OCI-LY7 (cell line): Measurements from ENCODE around the gene PUDP. TPM values are rescaled to one million over a fixed set of nuclear protein-coding genes. Genes with fewer than 3 reads are reported as not detected.

Experiments used
- BruUV-seq: library from RNA; stranded (reverse); fragments of 400-500 nt; replicated peaks from 2 replicates; lab custom pipeline; 2021; lab: Mats Ljungman, UMichigan
- CTCF ChIA-PET: fragments of 300-600 bp; sonication (Branson Sonifier 250); formaldehyde crosslinking; loops from one replicate; lab custom pipeline; 2022; ENCODE audit warnings: antibody characterized with exemption; ENCODE audit not compliant: unreplicated experiment; lab: Charles Lee
- POLR2A ChIA-PET: fragments of 300-600 bp; sonication (Branson Sonifier 250); formaldehyde crosslinking; loops from one replicate; lab custom pipeline; 2022; ENCODE audit warnings: antibody characterized with exemption; lab: Charles Lee
- DNase-seq: peaks from one replicate; pipeline ENCODE4 v3.0.0-alpha.2; 2015; ENCODE audit warnings: low spot score
- H2AFZ ChIP-seq: fragments of 200-600 bp; sonication (generic), shearing (Covaris generic); 2 replicates; pipeline ENCODE4 v1.6.1; 2014; ENCODE audit warnings: mild to moderate bottlenecking, antibody characterized with exemption, low read length, moderate library complexity
- H3K27ac ChIP-seq: fragments of 200-600 bp; sonication (generic); 2 replicates; pipeline ENCODE4 v1.5.1; 2014; ENCODE audit warnings: mixed run types, low read depth, mild to moderate bottlenecking, moderate library complexity, low read length, inconsistent platforms; ENCODE audit not compliant: poor library complexity, severe bottlenecking
- H3K36me3 ChIP-seq: fragments of 200-600 bp; sonication (generic); 2 replicates; pipeline ENCODE4 v1.6.1; 2014; ENCODE audit warnings: mild to moderate bottlenecking, antibody characterized with exemption, low read length, moderate library complexity, mixed read lengths; ENCODE audit not compliant: insufficient read depth
- H3K4me1 ChIP-seq: fragments of 200-600 bp; sonication (generic); 2 replicates; pipeline ENCODE4 v1.5.1; 2014; ENCODE audit warnings: mild to moderate bottlenecking, low read length; ENCODE audit not compliant: insufficient read depth, poor library complexity, severe bottlenecking
- H3K4me2 ChIP-seq: fragments of 200-600 bp; sonication (generic); 2 replicates; pipeline ENCODE4 v1.6.1; 2014; ENCODE audit warnings: mild to moderate bottlenecking, low read length
- H3K4me3 ChIP-seq: fragments of 200-600 bp; sonication (generic); 2 replicates; pipeline ENCODE4 v1.5.1; 2014; ENCODE audit warnings: mild to moderate bottlenecking, low read depth, low read length; ENCODE audit not compliant: poor library complexity, severe bottlenecking
- H3K79me2 ChIP-seq: fragments of 200-600 bp; sonication (generic); 2 replicates; pipeline ENCODE4 v1.6.1; 2016; ENCODE audit warnings: low read depth, mild to moderate bottlenecking, low read length, moderate library complexity, mixed read lengths; ENCODE audit not compliant: insufficient read depth
- H3K9me2 ChIP-seq: fragments of 200-600 bp; sonication (generic); 2 replicates; pipeline ENCODE4 v1.6.1; 2016; ENCODE audit warnings: mild to moderate bottlenecking, low read length, mixed read lengths; ENCODE audit not compliant: insufficient read depth
- H3K9me3 ChIP-seq: fragments of 200-600 bp; sonication (generic); 2 replicates; pipeline ENCODE4 v1.6.1; 2014; ENCODE audit warnings: mild to moderate bottlenecking, mixed run types, low read length, mixed read lengths
- H4K20me1 ChIP-seq: fragments of 200-600 bp; sonication (generic); 2 replicates; pipeline ENCODE4 v1.6.1; 2014; ENCODE audit warnings: mild to moderate bottlenecking, antibody characterized with exemption, low read length, moderate library complexity, mixed read lengths; ENCODE audit not compliant: insufficient read depth
- CTCF ChIP-seq: fragments of 200-600 bp; sonication (generic); conservative IDR thresholded peaks from 2 replicates; pipeline ENCODE4 v1.5.1; 2014; ENCODE audit warnings: mild to moderate bottlenecking, antibody characterized with exemption, low read length, moderate library complexity, mixed read lengths
- EZH2phosphoT487 ChIP-seq: fragments of 200-600 bp; sonication (generic); IDR thresholded peaks from 2 replicates; pipeline ENCODE4 v1.6.1; 2018; ENCODE audit warnings: low read depth, borderline replicate concordance, mild to moderate bottlenecking, mixed run types, antibody characterized with exemption, low read length, moderate library complexity, mixed read lengths
- intact Hi-C: fragments of 100-400 bp; cut with micrococcal nuclease; formaldehyde crosslinking; loops from one replicate; pipeline ENCODE4 v1.10.0; 2022; ENCODE audit not compliant: unreplicated experiment
- total RNA-seq, 2 experiments: library from RNA; depleted of rRNA in 1 of 2; stranded (reverse); fragments of >200 nt in 1 of 2; shearing (Covaris generic) in 1 of 2; gene quantifications; 2 replicates each; pipeline ENCODE4 v1.2.3, GENCODE V29; 2014 to 2022

The PUDP gene
- total RNA-seq, 2 experiments from 2014 or later: 8.8 to 25.7 TPM

GRCh38 chrX:7090641-7091040, 57.3 kb downstream of the PUDP start:
- Histone ChIP-seq H3K79me2 (peaks cover 13% of the 10 kb centered on the region; the same call in 1 of the 2 replicates), H3K9me3 (no peaks in the 10 kb centered on the region), H3K27ac (peak overlapping the region; percentile 11), H3K36me3 (peaks cover under 1% of the 10 kb centered on the region), H4K20me1 (no peaks in the 10 kb centered on the region; the same call in 1 of the 2 replicates), H3K4me3 (no peak overlapping the region), H3K9me2 (no peaks in the 10 kb centered on the region), H3K4me2 (peak overlapping the region; percentile 34), H2AFZ (no peak overlapping the region), H3K4me1 (peaks cover 85% of the 10 kb centered on the region)
- BruUV-seq: no TSS peak
- POLR2A ChIA-PET: interaction anchor here (0.6 to 1.8 kb wide), 4 partner anchors 10 to 413 kb away, joined by 4 to 12 read pairs (median 6); no protein-coding TSS in a partner anchor
- DNase-seq: no peak
- TF ChIP-seq CTCF: no peak
- TF ChIP-seq EZH2phosphoT487: no peak
- intact Hi-C loops: no loop called here
- CTCF ChIA-PET: interaction anchor here (0.6 to 1.1 kb wide), 2 partner anchors 20 to 44 kb away, joined by 3 to 4 read pairs; no protein-coding TSS in a partner anchor

- intact Hi-C loops: loop anchor here (10.0 kb wide), 2 partner anchors 136 to 234 kb away; no protein-coding TSS in a partner anchor
- Histone ChIP-seq H3K4me2 (peak overlapping the region; percentile 66), H3K36me3 (0 out of 2 replicates have a peak, but pooled peaks cover 3% of the 10 kb centered on the region), H4K20me1 (no peaks in the 10 kb centered on the region; the same call in 1 of the 2 replicates), H2AFZ (peak overlapping the region; percentile 55; the same call in 1 of the 2 replicates), H3K4me1 (peaks cover 100% of the 10 kb centered on the region), H3K4me3 (peak overlapping the region; percentile 23), H3K9me2 (no peaks in the 10 kb centered on the region), H3K9me3 (no peaks in the 10 kb centered on the region), H3K27ac (peak overlapping the region; percentile 90), H3K79me2 (peaks cover 17% of the 10 kb centered on the region; the same call in 1 of the 2 replicates)
- POLR2A ChIA-PET: interaction anchor here (0.5 to 1.8 kb wide), 7 partner anchors 11 to 171 kb away, joined by 3 to 12 read pairs (median 3); partner anchors contain the start of gene STS
- peak; percentile 76 for DNase-seq
- TF ChIP-seq EZH2phosphoT487 (no peak), CTCF (peak; percentile 72)
- BruUV-seq: no TSS peak
- CTCF ChIA-PET: no interaction called here
These were observed 58.9 kb downstream of the PUDP start for GRCh38 chrX:7088968-7089615.

- H3K27ac ChIP-seq: peak overlapping the region; percentile 96
- H4K20me1 ChIP-seq: no peaks in the 10 kb centered on the region; the same call in 1 of the 2 replicates
- no peak for TF ChIP-seq EZH2phosphoT487
- CTCF ChIA-PET: no interaction called here
- intact Hi-C loops: loop anchor here (10.0 kb wide), 2 partner anchors 138 to 232 kb away; no protein-coding TSS in a partner anchor
- no peaks in the 10 kb centered on the region for H3K9me2 ChIP-seq
- H3K4me3 ChIP-seq: no peak overlapping the region
- POLR2A ChIA-PET: no interaction called here
- no peak overlapping the region for H2AFZ ChIP-seq
- no TSS peak for BruUV-seq
- no peaks in the 10 kb centered on the region for H3K9me3 ChIP-seq
- H3K36me3 ChIP-seq: 0 out of 2 replicates have a peak, but pooled peaks cover 3% of the 10 kb centered on the region
- H3K79me2 ChIP-seq: peaks cover 17% of the 10 kb centered on the region; the same call in 1 of the 2 replicates
- H3K4me1 ChIP-seq: peaks cover 93% of the 10 kb centered on the region
- peak overlapping the region; percentile 25; the same call in 1 of the 2 replicates for H3K4me2 ChIP-seq
- DNase-seq: no peak
These were observed 61.6 kb downstream of the PUDP start for GRCh38 chrX:7086384-7086783.
